Activated B cell treated with CpG ODN at 0.5 μM for 24 hours (primary cell): ENCODE data around the gene CECR2. TPM values are rescaled to one million over a fixed set of nuclear protein-coding genes. Genes with fewer than 3 reads are reported as not detected.

Experiments
- ATAC-seq: fragments of 200-7000 bp; cut with Tn5 transposase; one replicate; pipeline ENCODE4 v1.10.0; 2021; ENCODE audit warnings: low read depth, mild to moderate bottlenecking, moderate library complexity
- CTCF ChIA-PET: fragments of 350-600 bp; sonication (Branson Sonifier 250); formaldehyde crosslinking; loops from one replicate; lab custom pipeline; 2021; ENCODE audit warnings: antibody characterized with exemption; lab: Charles Lee
- POLR2A ChIA-PET: fragments of 350-600 bp; sonication (Branson Sonifier 250); formaldehyde crosslinking; loops from one replicate; lab custom pipeline; 2021; ENCODE audit warnings: antibody characterized with exemption; lab: Charles Lee
- DNase-seq: peaks from one replicate; pipeline ENCODE4 v3.0.0; 2022
- H3K27ac Mint-ChIP-seq: one replicate; pipeline ENCODE4 v1.8.0; 2020; ENCODE audit warnings: mixed read lengths
- H3K27me3 Mint-ChIP-seq: one replicate; pipeline ENCODE4 v1.8.0; 2021; ENCODE audit warnings: mixed read lengths
- H3K36me3 Mint-ChIP-seq: one replicate; pipeline ENCODE4 v1.8.0; 2021; ENCODE audit warnings: low read depth, mixed read lengths
- H3K4me1 Mint-ChIP-seq: one replicate; pipeline ENCODE4 v1.8.0; 2021; ENCODE audit warnings: mixed read lengths
- H3K4me3 Mint-ChIP-seq: one replicate; pipeline ENCODE4 v1.8.0; 2020; ENCODE audit warnings: mild to moderate bottlenecking, mixed read lengths
- H3K9me3 Mint-ChIP-seq: one replicate; pipeline ENCODE4 v1.8.0; 2020; ENCODE audit warnings: mixed read lengths
- intact Hi-C: fragments of 100-400 bp; cut with micrococcal nuclease; formaldehyde crosslinking; loops from one replicate; pipeline ENCODE4 v1.15.1; 2024
- total RNA-seq: library from RNA; stranded (reverse); gene quantifications from 2 replicates; pipeline ENCODE4 v1.2.3, GENCODE V29; 2022
- TF ChIP-seq, protein P1 (sequence below): fragments of 200-600 bp; IDR thresholded peaks from one replicate; pipeline ENCODE4 v1.8.0; 2022; ENCODE audit warnings: antibody characterized with exemption, mild to moderate bottlenecking

Gene CECR2
- total RNA-seq, 1 donor from 2014 or later: 2.5 TPM

DNA sequence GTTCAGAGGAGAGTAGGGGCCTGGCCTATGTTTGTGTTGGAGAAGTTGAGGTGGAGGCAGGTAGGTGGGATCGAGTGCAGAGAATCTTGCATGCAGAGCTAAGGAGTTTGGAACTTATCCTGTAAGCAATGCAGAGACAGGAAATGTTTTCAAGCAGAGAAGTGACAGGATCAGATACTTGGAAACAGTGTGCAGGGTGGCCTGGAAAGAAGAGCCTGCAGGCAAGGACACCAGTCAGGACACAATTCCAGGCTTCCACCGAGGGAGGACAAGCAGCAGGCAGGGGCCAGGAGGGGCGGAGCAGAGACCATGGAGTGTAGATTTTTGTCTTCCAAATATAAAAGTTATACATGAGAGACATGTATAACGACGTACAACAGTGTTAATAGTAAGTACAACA lies 26.9 kb upstream of the CECR2 start:
- no peaks in the 10 kb centered on the region for H3K9me3 Mint-ChIP-seq
- H3K27me3 Mint-ChIP-seq: no peaks in the 10 kb centered on the region
- intact Hi-C loops: no loop called here
- H3K4me1 Mint-ChIP-seq: peaks cover 2% of the 10 kb centered on the region
- TF ChIP-seq, protein P1, sequence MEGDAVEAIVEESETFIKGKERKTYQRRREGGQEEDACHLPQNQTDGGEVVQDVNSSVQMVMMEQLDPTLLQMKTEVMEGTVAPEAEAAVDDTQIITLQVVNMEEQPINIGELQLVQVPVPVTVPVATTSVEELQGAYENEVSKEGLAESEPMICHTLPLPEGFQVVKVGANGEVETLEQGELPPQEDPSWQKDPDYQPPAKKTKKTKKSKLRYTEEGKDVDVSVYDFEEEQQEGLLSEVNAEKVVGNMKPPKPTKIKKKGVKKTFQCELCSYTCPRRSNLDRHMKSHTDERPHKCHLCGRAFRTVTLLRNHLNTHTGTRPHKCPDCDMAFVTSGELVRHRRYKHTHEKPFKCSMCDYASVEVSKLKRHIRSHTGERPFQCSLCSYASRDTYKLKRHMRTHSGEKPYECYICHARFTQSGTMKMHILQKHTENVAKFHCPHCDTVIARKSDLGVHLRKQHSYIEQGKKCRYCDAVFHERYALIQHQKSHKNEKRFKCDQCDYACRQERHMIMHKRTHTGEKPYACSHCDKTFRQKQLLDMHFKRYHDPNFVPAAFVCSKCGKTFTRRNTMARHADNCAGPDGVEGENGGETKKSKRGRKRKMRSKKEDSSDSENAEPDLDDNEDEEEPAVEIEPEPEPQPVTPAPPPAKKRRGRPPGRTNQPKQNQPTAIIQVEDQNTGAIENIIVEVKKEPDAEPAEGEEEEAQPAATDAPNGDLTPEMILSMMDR: no peak
- ATAC-seq (no peak), DNase-seq (no peak)
- H3K4me3 Mint-ChIP-seq: no peak overlapping the region
- CTCF ChIA-PET: no interaction called here
- H3K36me3 Mint-ChIP-seq: no peaks in the 10 kb centered on the region
- POLR2A ChIA-PET: no interaction called here
- H3K27ac Mint-ChIP-seq: no peak overlapping the region

DNA sequence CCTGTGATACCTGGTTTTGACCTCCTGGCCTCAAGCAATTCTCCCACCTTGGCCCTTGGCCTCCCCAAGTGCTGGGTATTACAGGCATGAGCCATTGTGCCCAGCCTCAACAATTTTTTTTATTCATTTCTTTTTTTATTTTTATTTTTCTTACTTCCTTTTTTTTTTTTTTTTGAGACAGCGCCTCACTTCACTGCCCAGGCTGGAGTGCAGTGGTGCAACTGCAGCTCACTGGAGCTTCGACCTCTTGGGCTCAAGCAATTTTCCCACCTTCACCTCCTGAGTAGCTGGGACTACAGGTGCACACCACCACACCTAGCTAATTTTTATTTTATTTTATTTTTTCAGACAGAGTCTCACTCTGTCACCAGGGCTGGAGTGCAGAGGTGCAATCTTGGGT lies 25.5 kb upstream of the CECR2 start:
- H3K36me3 Mint-ChIP-seq: no peaks in the 10 kb centered on the region
- H3K27me3 Mint-ChIP-seq: peaks cover 2% of the 10 kb centered on the region
- no peak overlapping the region for H3K27ac Mint-ChIP-seq
- intact Hi-C loops: no loop called here
- no peak overlapping the region for H3K4me3 Mint-ChIP-seq
- DNase-seq: no peak
- peak; percentile 64 for ATAC-seq
- ChIA-PET POLR2A (interaction anchor here (0.6 to 0.7 kb wide), 2 partner anchors 16 to 108 kb away, joined by 6 read pairs; no protein-coding TSS in a partner anchor), CTCF (no interaction called here)
- TF ChIP-seq, protein P1: no peak
- H3K4me1 Mint-ChIP-seq: peaks cover 2% of the 10 kb centered on the region
- H3K9me3 Mint-ChIP-seq: no peaks in the 10 kb centered on the region

DNA sequence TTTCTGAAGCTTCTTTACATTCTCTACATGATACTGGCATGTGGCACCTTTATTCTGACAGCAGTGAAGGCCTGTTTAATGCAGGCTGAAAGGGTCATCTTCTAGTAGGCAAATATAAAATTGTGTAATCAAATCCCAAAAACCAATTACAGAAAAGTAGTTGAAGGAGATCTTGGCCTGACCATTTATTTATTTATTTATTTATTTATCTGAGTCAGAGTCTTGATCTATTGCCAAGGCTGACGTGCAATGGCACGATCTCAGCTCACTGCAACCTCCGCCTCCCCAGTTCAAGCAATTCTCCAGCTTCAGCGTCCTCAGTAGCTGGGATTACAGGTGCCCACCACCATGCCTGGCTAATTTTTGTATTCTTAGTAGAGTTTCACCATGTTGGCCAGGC lies 22.7 kb upstream of the CECR2 start:
- ATAC-seq: no peak
- no peaks in the 10 kb centered on the region for H3K9me3 Mint-ChIP-seq
- peaks cover 2% of the 10 kb centered on the region for H3K27me3 Mint-ChIP-seq
- H3K4me1 Mint-ChIP-seq: peaks cover 2% of the 10 kb centered on the region
- POLR2A ChIA-PET: interaction anchor here (0.6 kb wide), 1 partner anchor 30 kb away, joined by 3 read pairs; no protein-coding TSS in a partner anchor
- intact Hi-C loops: no loop called here
- CTCF ChIA-PET: interaction anchor here (0.9 to 1.1 kb wide), 2 partner anchors 141 to 175 kb away, joined by 3 to 4 read pairs; no protein-coding TSS in a partner anchor
- H3K36me3 Mint-ChIP-seq: no peaks in the 10 kb centered on the region
- DNase-seq: no peak
- no peak overlapping the region for H3K27ac Mint-ChIP-seq
- TF ChIP-seq, protein P1: no peak
- no peak overlapping the region for H3K4me3 Mint-ChIP-seq

DNA sequence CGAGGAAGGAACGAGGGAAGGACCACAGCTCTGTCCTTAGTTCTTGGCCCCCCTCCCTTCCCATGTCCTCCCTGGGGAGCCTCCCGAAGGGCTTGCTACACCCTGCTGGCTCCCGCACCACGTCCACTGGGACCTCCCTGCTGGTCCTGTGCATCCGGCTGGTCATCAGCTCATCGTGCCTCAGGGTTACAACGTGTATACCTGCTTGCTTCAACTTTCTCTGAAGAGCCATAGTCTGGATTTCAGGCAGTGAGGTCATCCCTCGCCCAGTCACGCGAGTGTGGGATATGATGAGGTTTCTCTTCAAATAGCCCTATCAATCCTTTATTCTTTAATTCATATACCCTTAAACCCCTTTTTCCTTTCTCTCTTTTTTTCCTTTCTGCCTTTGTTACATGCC lies 21.5 kb upstream of the CECR2 start:
- Mint-ChIP-seq H3K4me1 (no peaks in the 10 kb centered on the region), H3K36me3 (no peaks in the 10 kb centered on the region), H3K4me3 (no peak overlapping the region), H3K27me3 (peaks cover 2% of the 10 kb centered on the region), H3K27ac (no peak overlapping the region), H3K9me3 (no peaks in the 10 kb centered on the region)
- POLR2A ChIA-PET: interaction anchor here (0.5 kb wide), 1 partner anchor 169 kb away, joined by 6 read pairs; no protein-coding TSS in a partner anchor
- no peak for ATAC-seq
- CTCF ChIA-PET: interaction anchor here (1.2 kb wide), 1 partner anchor 142 kb away, joined by 3 read pairs; no protein-coding TSS in a partner anchor
- TF ChIP-seq, protein P1: no peak
- DNase-seq: no peak
- intact Hi-C loops: no loop called here

DNA sequence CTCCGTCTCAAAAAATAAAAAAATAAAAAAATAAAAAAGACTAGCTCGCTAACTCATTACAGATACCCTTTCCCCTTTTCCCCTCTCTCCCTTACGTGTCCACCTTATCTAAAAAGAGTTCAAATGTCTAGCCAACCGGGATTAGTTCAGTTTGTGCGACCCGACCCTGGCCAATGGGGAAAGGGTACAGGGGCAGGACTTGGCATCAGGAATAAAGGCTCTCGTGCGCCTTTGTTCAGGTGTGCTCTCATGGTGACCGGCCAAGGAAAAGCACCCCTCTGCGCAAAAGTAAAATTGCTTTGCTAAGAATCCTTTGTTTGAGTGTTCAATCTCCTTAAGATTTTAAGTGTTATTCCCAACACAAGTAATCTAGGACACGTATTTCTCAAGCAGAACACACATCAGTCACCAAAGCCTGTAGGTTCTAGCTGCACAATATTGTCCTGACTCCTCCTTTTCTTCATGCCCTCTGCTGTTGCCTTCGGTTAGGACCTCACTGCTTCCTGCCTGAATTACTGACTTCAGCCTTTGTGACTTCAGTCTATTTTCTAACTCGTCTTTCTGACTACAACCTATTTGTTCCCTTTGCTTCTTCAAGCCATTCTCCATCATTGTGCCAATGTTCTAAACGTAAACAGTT lies 20.7 kb upstream of the CECR2 start:
- H3K9me3 Mint-ChIP-seq: no peaks in the 10 kb centered on the region
- H3K27ac Mint-ChIP-seq: no peak overlapping the region
- TF ChIP-seq, protein P1: no peak
- POLR2A ChIA-PET: no interaction called here
- ATAC-seq (no peak), DNase-seq (no peak)
- intact Hi-C loops: no loop called here
- CTCF ChIA-PET: interaction anchor here (1.2 kb wide), 1 partner anchor 143 kb away, joined by 3 read pairs; no protein-coding TSS in a partner anchor
- peaks cover 2% of the 10 kb centered on the region for H3K27me3 Mint-ChIP-seq
- H3K4me1 Mint-ChIP-seq: no peaks in the 10 kb centered on the region
- no peak overlapping the region for H3K4me3 Mint-ChIP-seq
- H3K36me3 Mint-ChIP-seq: no peaks in the 10 kb centered on the region
